CD4-positive, alpha-beta T cell treated with Interleukin-4 for 4 hours (primary cell): Measurements from ENCODE around the gene TLE3.
"Not testable (repeated sequence)": the region's sequence is repeated elsewhere in the genome, so short reads cannot be mapped to it uniquely, and the experiment has no call there.

ENCODE experiments used
- DNase-seq: peaks from one replicate; pipeline ENCODE4 v3.0.0-alpha.2; 2020

TLE3 gene

DNA sequence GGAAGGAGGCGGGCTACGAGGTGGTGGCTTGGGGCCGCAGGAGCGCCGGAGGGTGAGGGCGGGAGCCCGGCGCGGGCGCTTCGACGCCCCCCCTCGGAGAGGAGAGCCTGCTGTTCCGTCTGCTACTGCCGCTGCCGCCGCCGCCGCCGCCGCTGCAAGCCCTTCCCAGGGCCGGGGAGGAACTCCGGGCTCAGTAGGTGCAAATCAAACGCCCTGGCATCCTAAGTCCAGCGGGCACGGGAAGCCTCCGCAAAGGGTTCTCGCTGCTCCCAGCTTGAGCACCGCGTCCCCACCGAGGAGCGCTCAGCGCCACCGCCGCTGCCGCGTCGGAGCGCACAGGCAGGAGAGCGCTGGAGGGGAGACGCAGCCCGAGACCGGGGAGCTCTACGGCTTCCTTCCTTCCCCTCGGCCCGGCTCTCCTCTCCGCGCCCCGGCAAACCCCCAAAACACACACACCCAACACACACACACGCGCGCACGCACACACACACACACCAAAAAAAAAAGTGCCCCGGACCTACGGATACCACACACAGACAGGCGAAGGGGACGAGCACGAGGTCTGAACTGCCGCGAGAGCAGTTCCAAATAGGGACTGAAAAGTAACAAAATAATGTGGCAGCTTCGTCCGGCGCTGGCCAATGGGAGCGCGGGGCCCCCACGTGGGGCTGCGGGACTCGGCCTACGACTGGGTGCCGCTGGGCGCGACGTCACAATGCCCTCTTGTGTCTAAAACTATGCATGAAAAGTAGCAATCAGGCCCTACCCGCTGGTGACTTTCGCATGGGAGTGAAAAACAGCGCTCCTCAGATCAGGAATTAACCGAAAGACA is at the start of gene TLE3:
TLE3 (minus strand) TSS at position 597 of the 832 bp plus-strand sequence. CDS start 1,119 bp downstream, outside the sequence.
- peak; percentile 99 for DNase-seq

DNA sequence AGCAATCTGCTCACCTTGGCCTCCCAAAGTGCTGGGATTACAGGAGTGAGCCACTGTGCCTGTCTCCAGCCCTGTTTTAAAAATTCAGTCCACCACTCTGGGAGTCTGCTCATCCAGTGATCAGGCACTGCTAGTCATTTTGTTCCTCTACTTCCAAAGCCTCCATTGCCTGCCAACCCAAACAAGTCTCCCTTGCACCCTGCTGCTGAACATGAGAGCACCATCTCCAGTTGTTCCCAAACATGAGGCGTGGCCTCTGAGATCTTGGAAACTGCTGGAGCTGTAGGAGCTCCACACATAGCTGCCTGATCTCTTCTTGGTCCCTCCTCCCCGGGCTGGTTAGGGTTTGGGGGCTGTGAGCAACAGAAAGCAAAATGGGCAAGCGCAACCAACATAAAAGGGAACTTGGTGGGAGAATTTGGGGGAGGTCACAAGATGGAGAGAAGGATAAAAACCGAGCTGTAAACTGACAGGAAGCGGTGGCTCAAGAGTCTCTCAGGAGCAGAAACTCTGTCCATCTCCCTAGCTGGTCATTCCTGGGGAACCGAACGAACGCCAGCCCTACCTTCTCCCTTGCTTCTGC is 49.6 kb upstream of the TLE3 start:
- DNase-seq: no peak

DNA sequence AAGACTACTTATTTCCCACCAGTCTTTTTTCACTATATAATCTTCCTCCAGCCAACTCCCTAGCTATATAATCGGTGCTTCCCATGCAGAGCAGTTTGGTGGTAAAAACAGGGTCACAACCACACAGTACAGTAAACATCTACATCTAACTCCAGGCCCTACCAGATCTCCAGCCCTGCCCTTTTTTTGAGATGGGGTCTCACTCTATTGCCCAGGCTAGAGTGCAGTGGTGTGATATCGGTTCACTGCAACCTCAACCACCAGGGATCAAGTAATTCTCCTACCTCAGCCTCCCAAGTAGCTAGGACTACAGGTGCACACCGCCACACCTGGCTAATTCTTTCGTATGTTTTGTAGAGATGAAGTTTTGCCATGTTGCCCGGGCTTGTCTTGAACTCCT is 49.1 kb upstream of the TLE3 start:
- DNase-seq: no peak

- DNase-seq: no peak
Observed at GRCh38 chr15:70146162-70146561, 48.4 kb upstream of the TLE3 start.

- DNase-seq: no peak
Observed at GRCh38 chr15:70145261-70145660, 47.5 kb upstream of the TLE3 start.

GRCh38 chr15:70142322-70143191 is 44.8 kb upstream of the TLE3 start:
- DNase-seq: peak; percentile 35

DNA sequence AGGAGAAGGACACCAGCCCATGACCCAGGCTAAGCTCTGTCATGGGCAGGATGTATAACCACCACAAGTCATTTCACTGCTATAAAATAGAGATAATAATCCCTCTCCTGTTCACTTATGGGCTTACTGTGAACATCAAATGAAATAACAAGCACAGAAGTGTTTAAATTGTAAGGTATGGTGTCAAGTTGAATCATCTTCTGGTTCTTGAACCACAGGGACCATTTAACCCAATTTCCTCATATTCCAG is 44.3 kb upstream of the TLE3 start:
- no peak for DNase-seq

DNA sequence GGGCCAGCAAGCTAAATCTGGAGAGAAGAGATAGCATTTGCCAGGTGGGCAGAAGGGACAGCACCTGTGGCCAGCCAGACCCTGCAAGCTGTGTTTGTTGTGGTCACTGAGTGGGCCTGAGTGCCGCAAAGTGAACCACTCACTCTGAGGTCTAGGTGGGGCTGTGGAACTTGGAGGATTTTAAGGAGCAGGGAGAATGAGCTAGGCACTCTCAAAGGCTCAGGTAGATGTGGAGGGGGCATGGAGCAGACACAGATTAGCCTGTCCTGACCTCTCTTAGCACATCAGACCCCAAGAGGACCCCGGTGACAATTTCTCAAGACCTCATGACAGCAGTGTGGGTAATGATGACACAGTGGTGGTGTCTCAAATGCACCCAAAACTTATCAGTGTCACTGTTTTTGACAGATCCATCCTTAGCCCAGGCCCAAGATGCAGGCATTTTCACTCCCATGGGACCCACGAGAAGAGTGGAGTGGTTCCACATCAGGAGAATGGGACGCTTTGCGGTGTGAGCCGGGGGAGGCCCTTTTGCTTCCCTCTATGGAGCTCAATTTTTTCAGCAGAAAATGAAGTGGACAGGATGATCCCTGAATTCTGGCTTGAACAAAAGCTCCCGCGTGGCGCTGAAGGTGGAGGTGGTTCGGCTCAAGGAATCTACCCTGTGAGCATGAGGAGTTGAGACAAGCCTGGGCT is 43.8 kb upstream of the TLE3 start:
- DNase-seq: no peak

DNA sequence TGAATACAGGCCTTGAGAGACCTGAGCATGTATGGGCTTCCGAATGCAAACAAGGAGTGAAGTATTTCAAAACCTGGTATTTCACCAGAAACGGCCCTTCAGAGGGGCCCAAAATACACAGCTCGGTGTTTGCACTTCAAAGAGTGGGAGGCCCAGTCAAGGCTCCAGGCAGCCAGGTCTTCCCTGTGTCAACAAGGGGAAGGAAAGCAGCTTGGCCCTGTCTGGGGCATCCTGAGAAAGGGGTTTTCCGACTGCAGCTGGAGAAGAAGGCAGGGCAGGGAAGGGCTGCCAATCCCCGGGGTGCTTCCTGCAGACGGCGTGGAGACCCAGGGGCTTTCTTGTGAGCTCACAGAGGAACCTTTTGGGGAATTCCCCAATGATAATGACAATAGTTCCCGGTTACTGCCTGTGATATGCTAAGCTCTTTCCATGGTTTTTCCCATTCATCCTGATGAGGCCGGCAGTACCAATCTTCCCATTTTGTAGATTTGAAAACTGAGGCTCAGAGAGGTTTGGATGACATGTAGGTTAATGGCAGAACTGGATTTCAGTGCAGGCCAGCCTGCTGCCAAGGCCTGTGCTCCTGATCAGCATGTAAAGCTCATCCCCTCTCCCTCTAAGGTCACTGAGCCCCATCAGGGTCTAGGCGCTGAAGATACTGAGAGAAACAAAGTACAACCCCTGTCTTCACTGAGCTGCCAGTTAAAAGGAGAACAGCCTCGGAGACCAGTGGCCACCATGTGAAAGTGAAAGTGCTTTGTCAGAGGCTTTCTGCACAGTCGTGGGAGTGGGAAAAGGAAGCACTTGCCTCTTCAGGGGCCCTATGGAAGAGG is 43.0 kb upstream of the TLE3 start:
- DNase-seq: peak; percentile 24

DNA sequence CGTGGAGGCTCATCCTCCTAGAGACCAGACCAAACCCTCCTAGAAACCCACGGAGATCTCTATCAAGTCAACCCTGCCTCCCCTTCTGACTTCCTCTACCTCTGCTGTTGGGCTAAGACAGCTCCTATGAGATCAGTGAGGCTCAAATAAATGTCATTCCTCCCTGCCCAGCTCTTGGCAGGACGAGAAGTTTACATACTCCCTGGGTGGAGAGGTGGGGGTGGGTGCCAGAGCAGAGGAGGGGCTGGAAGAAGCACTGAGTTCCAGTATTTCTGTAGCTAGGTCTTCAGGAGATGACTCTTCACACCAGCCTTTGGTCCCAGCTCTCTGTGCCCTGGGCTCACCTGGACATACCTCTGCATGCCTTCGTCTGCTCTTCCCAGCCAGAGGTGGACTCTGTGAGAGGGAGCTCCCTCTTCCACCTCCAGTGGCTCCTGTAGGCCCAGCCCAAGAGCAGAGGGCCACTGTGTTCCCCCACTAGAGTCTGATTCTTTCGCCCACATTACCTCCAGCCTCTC is 42.4 kb upstream of the TLE3 start:
- DNase-seq: no peak

GRCh38 chr15:70137967-70138366 is 40.2 kb upstream of the TLE3 start:
- DNase-seq: no peak

GRCh38 chr15:70137021-70137420 is 39.3 kb upstream of the TLE3 start:
- not testable (repeated sequence) for DNase-seq

DNA sequence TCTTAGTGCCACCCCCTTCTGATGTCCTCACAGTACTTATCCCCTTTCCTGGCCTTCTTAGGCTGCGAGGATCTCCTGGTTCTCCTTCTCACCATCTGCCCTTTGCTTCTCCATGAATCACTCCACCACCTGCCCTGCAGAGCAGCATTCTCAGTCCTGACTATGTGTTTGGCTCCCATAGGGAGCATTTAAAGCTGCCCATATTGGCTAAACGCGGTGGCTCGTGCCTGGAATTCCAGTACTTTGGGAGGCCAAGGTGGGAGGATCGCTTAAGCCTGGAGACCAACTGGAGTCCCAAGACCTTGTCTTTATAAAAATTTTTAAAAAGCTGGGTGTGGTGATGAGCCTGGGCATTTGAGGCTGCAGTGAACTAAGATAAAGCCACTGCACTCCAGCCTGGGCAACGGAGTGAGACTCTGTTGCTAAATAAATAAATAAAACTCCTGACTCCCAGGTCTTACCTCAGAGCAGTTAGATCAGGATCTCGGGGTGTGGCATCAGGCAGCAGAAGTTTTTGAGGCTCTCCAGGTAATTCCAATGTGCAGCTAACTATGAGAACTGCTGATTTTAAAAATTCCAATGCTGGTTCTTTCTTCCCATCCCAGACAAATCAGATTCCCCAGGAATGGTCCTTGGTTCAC is 36.2 kb upstream of the TLE3 start:
- DNase-seq: no peak

GRCh38 chr15:70133296-70133695 is 35.6 kb upstream of the TLE3 start:
- DNase-seq: no peak

DNA sequence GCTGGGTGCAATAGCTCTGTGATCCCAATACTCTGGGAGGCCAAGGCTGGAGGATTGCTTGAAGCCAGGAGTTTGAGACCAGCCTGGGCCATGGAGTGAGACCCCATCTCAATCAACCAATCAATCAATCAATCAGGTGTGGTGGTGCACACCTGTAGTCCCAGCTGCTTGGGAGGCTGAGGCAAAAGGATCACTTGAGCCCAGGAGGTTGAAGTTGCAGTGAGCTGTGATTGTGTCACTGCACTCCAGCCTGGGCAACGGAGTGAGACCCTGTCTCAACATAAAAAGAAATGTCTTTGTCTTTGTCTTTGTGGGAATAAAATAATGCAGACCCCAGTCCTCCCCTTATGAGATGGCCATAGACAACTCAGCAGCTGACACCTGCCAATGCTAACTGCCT is 34.9 kb upstream of the TLE3 start:
- no peak for DNase-seq

DNA sequence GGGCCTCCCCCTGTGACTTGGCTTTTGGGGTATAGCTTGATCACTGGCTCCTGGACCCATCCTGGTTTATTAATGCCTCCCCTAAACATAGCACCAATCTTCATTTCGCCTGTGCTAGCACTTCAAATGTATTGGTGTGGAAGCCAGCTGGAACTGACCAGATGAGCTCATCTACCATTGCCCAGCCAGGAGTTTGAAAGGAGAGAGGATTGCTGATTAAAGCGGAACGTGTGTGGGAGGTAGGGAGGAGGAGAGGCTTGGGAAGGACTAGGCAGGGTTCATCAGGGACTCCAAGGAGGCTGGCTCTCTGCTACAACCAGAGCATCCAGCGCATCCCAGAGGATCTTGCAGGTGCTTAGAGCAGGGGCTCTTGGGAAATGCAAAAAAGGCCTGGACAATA is 34.4 kb upstream of the TLE3 start:
- DNase-seq: no peak

DNA sequence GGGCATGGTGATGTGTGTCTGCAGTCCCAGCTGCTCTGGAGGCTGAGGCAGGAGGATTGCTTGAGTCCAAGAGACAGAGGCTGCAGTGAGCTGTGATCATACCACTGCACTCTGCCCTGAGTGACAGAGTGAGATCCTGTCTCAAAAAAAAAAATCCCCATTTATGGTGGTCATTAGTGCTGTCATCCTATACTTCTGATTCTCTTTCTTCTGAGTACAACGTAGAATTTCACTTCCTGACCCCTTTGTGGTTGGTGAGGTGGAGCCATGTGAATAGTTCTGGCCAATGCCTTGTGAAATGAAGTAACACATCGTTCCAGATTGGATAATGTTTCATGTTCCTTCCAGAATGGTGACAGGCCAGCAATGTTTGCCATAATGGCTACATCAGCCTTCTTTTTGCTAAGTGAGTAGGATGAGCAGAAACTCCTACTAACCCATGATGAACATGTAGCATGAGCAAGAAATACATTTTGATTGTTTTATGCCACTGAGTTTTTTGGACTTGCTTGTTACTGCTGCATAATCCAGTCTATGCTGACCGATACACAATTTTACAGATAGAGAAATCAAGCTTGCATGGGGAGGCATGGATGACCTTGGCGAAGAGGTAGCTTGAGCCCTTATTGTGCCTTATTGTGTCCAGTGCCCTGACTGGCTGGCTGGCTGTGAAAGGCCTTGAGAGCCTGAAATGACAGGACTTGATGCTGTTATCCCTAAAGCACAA is 30.9 kb upstream of the TLE3 start:
- no peak for DNase-seq

DNA sequence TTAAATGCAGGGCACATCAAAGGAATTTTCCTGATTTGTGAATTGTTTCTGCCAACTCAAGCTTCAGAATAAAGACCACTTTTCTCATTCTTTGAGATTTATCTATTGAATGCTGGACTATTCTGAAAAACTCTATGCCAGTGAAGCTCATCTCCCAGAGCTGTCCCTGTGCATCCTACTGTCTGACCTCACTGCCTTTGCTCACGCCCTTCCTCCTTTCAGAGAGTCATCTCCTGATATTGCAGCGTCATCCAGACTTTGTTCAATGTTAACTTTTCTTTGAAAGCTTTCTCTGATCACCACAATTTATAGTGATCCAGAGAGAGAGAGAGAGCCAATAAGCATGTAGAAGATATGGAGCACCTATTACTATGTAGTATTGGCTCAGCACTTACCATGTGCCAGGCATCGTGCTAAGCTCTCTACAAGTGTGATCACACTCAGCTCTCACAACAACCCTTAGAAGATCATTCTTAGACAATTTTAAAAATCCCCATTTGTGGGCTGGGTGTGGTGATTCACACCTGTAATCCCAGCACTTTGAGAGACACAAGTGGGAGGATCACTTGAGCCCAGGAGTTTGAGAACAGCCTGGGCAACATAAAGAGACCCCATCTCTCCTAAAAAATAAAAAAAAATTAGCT is 30.2 kb upstream of the TLE3 start:
- no peak for DNase-seq

DNA sequence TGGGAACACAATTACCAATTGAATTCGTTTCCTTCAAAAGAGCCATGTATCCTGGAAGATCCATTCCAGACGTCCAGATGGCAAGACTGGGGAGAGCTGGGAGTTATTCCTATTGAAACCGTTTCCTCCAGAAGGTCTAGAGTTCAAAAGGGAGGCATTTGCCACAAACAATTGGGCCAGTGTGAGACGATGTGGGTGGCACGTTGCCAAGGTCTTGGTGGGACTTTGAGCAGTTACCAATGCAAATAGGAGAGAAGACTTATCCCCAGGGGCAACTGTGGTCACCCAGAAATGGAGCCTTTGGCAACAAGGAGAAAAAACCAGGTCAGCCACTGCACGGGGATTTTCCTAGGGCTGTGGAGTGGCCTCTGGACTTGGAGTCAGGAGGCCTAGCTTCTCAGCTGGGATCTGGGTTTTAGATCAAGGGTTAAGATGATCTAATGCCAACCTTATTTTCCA is 29.6 kb upstream of the TLE3 start:
- DNase-seq: no peak

DNA sequence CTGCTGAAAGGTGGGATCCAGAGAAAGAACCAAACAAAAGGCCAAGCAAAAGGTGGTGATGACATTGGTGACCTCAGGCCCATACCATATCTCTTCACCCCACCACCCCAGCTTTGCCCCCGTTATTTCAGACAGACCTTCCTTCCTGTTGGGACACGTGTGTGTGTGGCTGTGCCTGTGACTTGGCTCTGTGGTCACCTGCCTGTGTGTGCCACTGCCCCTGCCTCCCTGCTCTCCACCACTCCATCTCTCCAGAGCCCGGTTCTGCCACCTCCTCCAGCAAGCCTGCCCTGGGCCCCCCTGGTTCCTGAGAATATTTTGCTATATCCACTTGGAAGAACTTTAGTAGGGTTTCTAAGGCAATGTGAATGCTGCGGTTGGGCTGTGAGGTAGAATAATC is 28.6 kb upstream of the TLE3 start:
- no peak for DNase-seq
